OCI-LY7 (cell line): Measurements from ENCODE around the gene SNX13.

Experiments
- CTCF ChIP-seq: fragments of 200-600 bp; sonication (generic); conservative IDR thresholded peaks from 2 replicates; pipeline ENCODE4 v1.5.1; 2014; ENCODE audit warnings: mild to moderate bottlenecking, antibody characterized with exemption, low read length, moderate library complexity, mixed read lengths
- EZH2phosphoT487 ChIP-seq: fragments of 200-600 bp; sonication (generic); IDR thresholded peaks from 2 replicates; pipeline ENCODE4 v1.6.1; 2018; ENCODE audit warnings: low read depth, borderline replicate concordance, mild to moderate bottlenecking, mixed run types, antibody characterized with exemption, low read length, moderate library complexity, mixed read lengths

DNA sequence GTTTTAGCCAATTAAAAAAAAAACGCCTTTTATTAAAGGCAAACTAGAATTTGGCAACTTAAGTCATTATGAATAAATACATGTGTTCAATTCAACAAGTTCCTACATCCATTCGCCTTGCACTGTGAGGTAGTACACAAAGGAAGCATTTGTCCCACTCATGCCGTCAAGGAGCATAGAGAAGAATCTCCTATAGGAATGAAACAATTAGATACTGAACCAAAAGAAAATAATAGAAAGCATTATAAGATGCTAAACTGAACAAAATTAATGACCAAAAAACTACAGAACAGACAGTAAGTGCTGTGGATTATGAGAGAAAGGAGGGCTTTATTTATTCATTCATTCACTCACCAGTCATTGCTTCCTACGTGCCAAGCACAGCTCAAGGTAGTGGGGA lies 42.2 kb downstream of the SNX13 start:
- TF ChIP-seq CTCF (no peak), EZH2phosphoT487 (no peak)
